K562 (cell line): ENCODE results near the gene CPLX1. TPM values are rescaled to one million over a fixed set of nuclear protein-coding genes. Genes with fewer than 3 reads are reported as not detected.

ENCODE experiments used
- ATAC-seq: fragments of 200-7000 bp; cut with Tn5 transposase; 3 replicates; pipeline ENCODE4 v1.9.1; 2020; ENCODE audit warnings: moderate library complexity
- BruUV-seq: library from RNA; stranded (reverse); fragments of 400-500 nt; replicated peaks from 2 replicates; lab custom pipeline; 2021; lab: Mats Ljungman, UMichigan
- CTCF ChIA-PET: fragments of 300-600 bp; formaldehyde crosslinking; extraction: SDS; loops from one replicate; lab custom pipeline; 2021; ENCODE audit warnings: low intra/inter-chr PET ratio; lab: Yijun Ruan, JAX
- POLR2A ChIA-PET: fragments of 300-600, 350-650 bp; sonication (Branson Sonifier 250); formaldehyde crosslinking; extraction: SDS; loops from one replicate; lab custom pipeline; 2021; ENCODE audit warnings: antibody characterized with exemption, inconsistent platforms; lab: Yijun Ruan, JAX
- DNase-seq, 4 experiments: peaks; one replicate each; pipeline versions ENCODE4 v3.0.0 to v3.0.0-alpha.2; 2011 to 2018; ENCODE audit warnings: low spot score in 3 of 4, mixed read lengths in 3 of 4; ENCODE audit errors: extremely low read depth in 1 of 4
- FAIRE-seq: peaks from 2 replicates; lab custom pipeline; 2011; peaks lifted over from hg19 to GRCh38; lab: Jason Lieb, UNC
- H2AFZ ChIP-seq: 2 replicates; pipeline ENCODE4 v1.6.0; 2011; ENCODE audit warnings: low read depth, low read length, control low read depth, inconsistent platforms
- H3K27ac ChIP-seq: fragments of 200-600 bp; 3 replicates; pipeline ENCODE4 v1.8.0; 2011; ENCODE audit warnings: low read depth, mild to moderate bottlenecking, control low read depth, inconsistent platforms, low read length, moderate library complexity, mixed read lengths; ENCODE audit errors: extremely low read depth
- H3K27me3 ChIP-seq, 2 experiments: fragments of 300-600 bp in 1 of 2; 2 replicates in 1 of 2; 3 replicates in 1 of 2; pipeline versions ENCODE4 v1.6.0 to v1.8.0; 2011; ENCODE audit warnings: inconsistent platforms in 2 of 2, low read length in 2 of 2, mild to moderate bottlenecking in 1 of 2, mixed read lengths in 1 of 2, moderate library complexity in 1 of 2; ENCODE audit not compliant: control insufficient read depth in 2 of 2, insufficient read depth in 2 of 2
- H3K36me3 ChIP-seq: fragments of 300-600 bp; 3 replicates; pipeline ENCODE4 v1.8.0; 2011; ENCODE audit warnings: mild to moderate bottlenecking, low read length, inconsistent platforms; ENCODE audit not compliant: control insufficient read depth, insufficient read depth
- H3K4me1 ChIP-seq, 2 experiments: fragments of 200-600 bp in 1 of 2; replicated peaks in 1 of 2; 2 replicates in 1 of 2; 3 replicates in 1 of 2; pipeline versions ENCODE4 v1.5.1 to v1.8.0; 2011; ENCODE audit warnings: inconsistent platforms in 2 of 2, low read length in 2 of 2, mild to moderate bottlenecking in 1 of 2, mixed read lengths in 1 of 2, moderate library complexity in 1 of 2; ENCODE audit not compliant: control insufficient read depth in 2 of 2, insufficient read depth in 2 of 2
- H3K4me2 ChIP-seq: 2 replicates; pipeline ENCODE4 v1.6.1; 2011; ENCODE audit warnings: low read length, control low read depth, inconsistent platforms, mixed read lengths; ENCODE audit not compliant: insufficient read depth
- H3K4me3 ChIP-seq: fragments of 200-600 bp; sonication (generic), shearing (Covaris generic); 2 replicates; pipeline ENCODE4 v1.5.1; 2016; ENCODE audit warnings: control low read depth, inconsistent platforms
- H3K79me2 ChIP-seq: fragments of 200-600 bp; 3 replicates; pipeline ENCODE4 v1.8.0; 2011; ENCODE audit warnings: low read length, inconsistent platforms; ENCODE audit not compliant: control insufficient read depth, insufficient read depth
- H3K9ac ChIP-seq, 2 experiments: 2 replicates each; pipeline versions ENCODE4 v1.6.0 to v1.6.1; 2011; ENCODE audit warnings: low read depth in 2 of 2, low read length in 2 of 2, control low read depth in 1 of 2, inconsistent platforms in 1 of 2, mild to moderate bottlenecking in 1 of 2, mixed read lengths in 1 of 2; ENCODE audit not compliant: insufficient read depth in 1 of 2
- H3K9me1 ChIP-seq: one replicate; pipeline ENCODE4 v1.6.0; 2011; ENCODE audit warnings: inconsistent platforms, mild to moderate bottlenecking, low read length, moderate library complexity; ENCODE audit not compliant: control insufficient read depth, insufficient read depth
- H3K9me3 ChIP-seq: replicated peaks from 2 replicates; pipeline ENCODE4 v1.5.1; 2011; ENCODE audit warnings: low read depth, low read length, inconsistent platforms; ENCODE audit not compliant: control insufficient read depth, insufficient read depth
- H4K20me1 ChIP-seq: replicated peaks from 2 replicates; pipeline ENCODE4 v1.6.1; 2011; ENCODE audit warnings: low read length, inconsistent platforms, mixed read lengths; ENCODE audit not compliant: control insufficient read depth, insufficient read depth
- ARID3B ChIP-seq: fragments of 250-450 bp; sonication (Bioruptor Pico); IDR thresholded peaks from 2 replicates; pipeline ENCODE4 v1.4.0; 2020; ENCODE audit warnings: borderline replicate concordance
- POLR2B ChIP-seq: fragments of 450-650 bp; IDR thresholded peaks from 2 replicates; pipeline ENCODE4 v1.6.1; 2018; ENCODE audit warnings: low read depth; ENCODE audit not compliant: partially characterized antibody
- POLR2G ChIP-seq: fragments of 200-400 bp; formaldehyde crosslinking; IDR thresholded peaks from 2 replicates; pipeline ENCODE4 v1.6.1; 2017; ENCODE audit warnings: low read depth, mild to moderate bottlenecking, antibody characterized with exemption, low read length, moderate library complexity
- ZNF707 ChIP-seq: fragments of 250-450 bp; sonication (Bioruptor Pico); conservative IDR thresholded peaks from 2 replicates; pipeline ENCODE4 v1.8.0; 2022; ENCODE audit warnings: inconsistent platforms, mild to moderate bottlenecking, moderate library complexity
- WGBS: fragments of 100-300 bp; shearing (Covaris generic); methylation state at CpG from one replicate; pipeline ENCODE4 v1.1.6; 2016; ENCODE audit warnings: low coverage, mixed read lengths; ENCODE audit not compliant: insufficient coverage; ENCODE audit errors: missing lambda C conversion rate; 5-methylcytosine and 5-hydroxymethylcytosine counted together
- in situ Hi-C: fragments of 300-500 bp; cut with MboI; formaldehyde crosslinking; loops from 4 replicates; pipeline ENCODE4 v1.15.0; 2018; ENCODE audit warnings: inconsistent platforms, mixed read lengths
- intact Hi-C: fragments of 100-400 bp; cut with micrococcal nuclease; formaldehyde crosslinking; loops from 2 replicates; pipeline ENCODE4 v1.14.2; 2022
- polyA plus RNA-seq, 8 experiments: library from polyadenylated mRNA; depleted of rRNA in 4 of 8; stranded (reverse) in 5 of 8; unstranded in 3 of 8; fragments of >200 nt; fragmentation: Nextera tagmentation in 2 of 8; fragmentation: Illumina TruSeq in 1 of 8; extraction: Ambion mirVana in 2 of 8; extraction: Trizol in 1 of 8; gene quantifications; 2 replicates each; pipeline versions ENCODE4 v1.2.1 to v1.2.3, GENCODE V29; 2011 to 2014; ENCODE audit warnings: inconsistent platforms in 1 of 8, missing spikeins in 1 of 8
- total RNA-seq, 7 experiments: library from RNA; depleted of rRNA in 6 of 7; stranded (reverse); fragments of >200 nt in 6 of 7; fragmentation: Illumina TruSeq in 2 of 7; extraction: Trizol in 2 of 7; gene quantifications; 2 replicates each; pipeline versions ENCODE4 v1.2.1 to v1.2.3, GENCODE V29; 2011 to 2021; ENCODE audit warnings: low replicate concordance in 1 of 7
- TF ChIP-seq, protein P1 (sequence below): fragments of 250-450 bp; sonication (Bioruptor Pico); IDR thresholded peaks from 2 replicates; pipeline ENCODE4 v1.4.0; 2020; ENCODE audit warnings: mild to moderate bottlenecking, moderate library complexity
- TF ChIP-seq, protein P2 (sequence below): IDR thresholded peaks from 3 replicates; pipeline ENCODE4 v1.6.1; 2011; ENCODE audit warnings: borderline replicate concordance, mild to moderate bottlenecking, moderate library complexity; ENCODE audit not compliant: insufficient read length; ENCODE audit errors: extremely low read depth

CPLX1 gene
- total and polyA plus RNA-seq, 9 of the 15 experiments (the other 6 are each of a cell fraction or from before 2014, with no cell fraction given) = 0.03 to 3.3 (median 0.17) TPM; not detected in 2

DNA sequence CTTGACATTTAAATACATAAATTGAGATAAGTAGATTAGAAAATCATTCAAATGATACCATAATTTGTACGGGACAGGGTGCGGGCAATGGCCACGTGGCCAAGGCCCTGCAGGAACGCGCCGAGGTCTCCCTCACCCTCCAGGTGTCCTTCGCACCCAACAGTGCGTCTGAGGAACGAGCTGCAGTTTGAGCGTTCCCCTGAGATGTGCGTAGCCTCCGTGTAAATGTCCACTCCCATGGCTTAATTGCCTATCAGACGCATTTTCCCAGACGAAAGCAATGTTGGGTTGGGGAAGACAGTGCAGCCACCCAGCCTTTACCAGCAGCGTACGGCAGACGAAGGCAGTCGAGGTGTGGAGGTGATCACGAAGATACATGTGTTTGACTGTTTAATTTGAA lies 56.4 kb downstream of the CPLX1 start:
- Histone ChIP-seq H3K79me2 (peaks cover 53% of the 10 kb centered on the region), H3K4me2 (no peak overlapping the region), H3K36me3 (peaks cover 85% of the 10 kb centered on the region), H3K27ac (no peak overlapping the region), H3K9me1 (no peaks in the 10 kb centered on the region), H3K4me1 (peaks cover 0 to 28% of the 10 kb centered on the region in 2 experiments; a peak in 3 of 5 replicates), H3K4me3 (no peak overlapping the region), H4K20me1 (peaks cover 4% of the 10 kb centered on the region; the same call in 1 of the 2 replicates), H3K27me3 (no peaks in the 10 kb centered on the region), H3K9me3 (peaks cover 6% of the 10 kb centered on the region; the same call in 1 of the 2 replicates), H3K9ac (no peak overlapping the region), H2AFZ (no peak overlapping the region)
- FAIRE-seq = no peak
- ChIA-PET CTCF (no interaction called here), POLR2A (interaction anchor here (1.0 kb wide), 1 partner anchor 237 kb away, joined by 3 read pairs; no protein-coding TSS in a partner anchor)
- TSS peak; percentile 19 for BruUV-seq
- intact Hi-C loops = loop anchor here (10.0 kb wide), 1 partner anchor 215 kb away; the partner anchor contains the start of gene IDUA
- in situ Hi-C loops = no loop called here
- no peak for DNase-seq
- 95% methylated on average over 17 of the region's 19 CpGs for WGBS
- ATAC-seq = no peak
- TF ChIP-seq, protein P1, sequence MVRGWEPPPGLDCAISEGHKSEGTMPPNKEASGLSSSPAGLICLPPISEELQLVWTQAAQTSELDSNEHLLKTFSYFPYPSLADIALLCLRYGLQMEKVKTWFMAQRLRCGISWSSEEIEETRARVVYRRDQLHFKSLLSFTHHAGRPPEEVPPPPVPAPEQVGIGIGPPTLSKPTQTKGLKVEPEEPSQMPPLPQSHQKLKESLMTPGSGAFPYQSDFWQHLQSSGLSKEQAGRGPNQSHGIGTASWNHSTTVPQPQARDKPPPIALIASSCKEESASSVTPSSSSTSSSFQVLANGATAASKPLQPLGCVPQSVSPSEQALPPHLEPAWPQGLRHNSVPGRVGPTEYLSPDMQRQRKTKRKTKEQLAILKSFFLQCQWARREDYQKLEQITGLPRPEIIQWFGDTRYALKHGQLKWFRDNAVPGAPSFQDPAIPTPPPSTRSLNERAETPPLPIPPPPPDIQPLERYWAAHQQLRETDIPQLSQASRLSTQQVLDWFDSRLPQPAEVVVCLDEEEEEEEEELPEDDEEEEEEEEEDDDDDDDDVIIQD (CRISPR knock-in tag) = no peak
- no peak for TF ChIP-seq ARID3B (CRISPR knock-in tag)
- peak; percentile 15 for TF ChIP-seq POLR2B
- TF ChIP-seq POLR2G = peak; percentile 62
- TF ChIP-seq, protein P2, sequence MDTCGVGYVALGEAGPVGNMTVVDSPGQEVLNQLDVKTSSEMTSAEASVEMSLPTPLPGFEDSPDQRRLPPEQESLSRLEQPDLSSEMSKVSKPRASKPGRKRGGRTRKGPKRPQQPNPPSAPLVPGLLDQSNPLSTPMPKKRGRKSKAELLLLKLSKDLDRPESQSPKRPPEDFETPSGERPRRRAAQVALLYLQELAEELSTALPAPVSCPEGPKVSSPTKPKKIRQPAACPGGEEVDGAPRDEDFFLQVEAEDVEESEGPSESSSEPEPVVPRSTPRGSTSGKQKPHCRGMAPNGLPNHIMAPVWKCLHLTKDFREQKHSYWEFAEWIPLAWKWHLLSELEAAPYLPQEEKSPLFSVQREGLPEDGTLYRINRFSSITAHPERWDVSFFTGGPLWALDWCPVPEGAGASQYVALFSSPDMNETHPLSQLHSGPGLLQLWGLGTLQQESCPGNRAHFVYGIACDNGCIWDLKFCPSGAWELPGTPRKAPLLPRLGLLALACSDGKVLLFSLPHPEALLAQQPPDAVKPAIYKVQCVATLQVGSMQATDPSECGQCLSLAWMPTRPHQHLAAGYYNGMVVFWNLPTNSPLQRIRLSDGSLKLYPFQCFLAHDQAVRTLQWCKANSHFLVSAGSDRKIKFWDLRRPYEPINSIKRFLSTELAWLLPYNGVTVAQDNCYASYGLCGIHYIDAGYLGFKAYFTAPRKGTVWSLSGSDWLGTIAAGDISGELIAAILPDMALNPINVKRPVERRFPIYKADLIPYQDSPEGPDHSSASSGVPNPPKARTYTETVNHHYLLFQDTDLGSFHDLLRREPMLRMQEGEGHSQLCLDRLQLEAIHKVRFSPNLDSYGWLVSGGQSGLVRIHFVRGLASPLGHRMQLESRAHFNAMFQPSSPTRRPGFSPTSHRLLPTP = no peak
- TF ChIP-seq ZNF707 (CRISPR knock-in tag) = no peak
